ENCODE measurements around the gene INPP4A.

Gene INPP4A

DNA sequence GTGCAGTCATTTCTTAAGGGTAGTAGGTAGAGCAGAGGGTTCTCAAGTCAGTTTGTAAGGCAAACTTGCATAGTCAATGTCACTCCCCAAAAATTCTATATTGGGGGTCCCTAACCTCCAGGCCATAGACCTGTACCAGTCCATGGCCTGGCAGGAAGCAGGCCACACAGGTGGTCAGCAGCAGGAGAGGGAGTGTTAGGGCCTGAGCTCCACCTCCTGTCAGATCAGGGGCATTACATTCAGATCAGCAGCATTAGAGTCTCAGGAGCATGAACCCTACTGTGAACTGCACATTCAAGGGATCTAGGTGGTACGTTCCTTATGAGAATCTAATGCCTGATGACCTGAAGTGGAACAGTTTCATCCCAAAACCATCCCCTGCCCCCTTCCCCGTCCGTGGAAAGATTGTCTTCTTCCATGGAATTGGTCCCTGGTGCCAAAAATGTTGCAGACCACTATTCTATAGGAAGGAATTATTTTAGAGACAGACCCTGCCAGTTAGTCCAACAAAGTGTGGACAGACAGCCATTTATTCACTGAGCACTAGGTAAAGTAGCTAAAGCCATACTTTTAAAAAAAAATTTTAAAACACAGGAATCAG is 157.0 kb downstream of the INPP4A start:
- no peak for DNase-seq

- no peak for DNase-seq
Measured at GRCh38 chr2:98604547-98604946, 159.9 kb downstream of the INPP4A start.

DNA sequence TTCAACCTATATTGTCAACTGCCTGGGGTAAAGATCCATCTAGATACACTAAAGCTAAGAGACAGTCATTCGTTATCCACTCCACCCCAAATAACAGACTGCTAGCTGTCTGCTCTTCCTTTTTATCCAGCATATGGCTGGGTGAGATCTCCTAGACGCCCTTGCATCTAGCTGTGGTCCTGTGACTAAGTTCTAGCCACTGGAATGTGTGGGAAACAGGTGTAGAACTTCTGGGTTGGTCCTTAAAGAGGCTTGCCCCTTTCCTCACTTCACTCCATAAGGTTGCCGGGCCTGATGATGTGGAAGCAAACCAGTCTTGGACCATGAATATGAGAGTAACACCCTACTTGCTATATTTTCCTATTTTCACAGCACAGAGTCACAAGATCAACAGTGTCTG is 160.4 kb downstream of the INPP4A start:
- no peak for DNase-seq

DNA sequence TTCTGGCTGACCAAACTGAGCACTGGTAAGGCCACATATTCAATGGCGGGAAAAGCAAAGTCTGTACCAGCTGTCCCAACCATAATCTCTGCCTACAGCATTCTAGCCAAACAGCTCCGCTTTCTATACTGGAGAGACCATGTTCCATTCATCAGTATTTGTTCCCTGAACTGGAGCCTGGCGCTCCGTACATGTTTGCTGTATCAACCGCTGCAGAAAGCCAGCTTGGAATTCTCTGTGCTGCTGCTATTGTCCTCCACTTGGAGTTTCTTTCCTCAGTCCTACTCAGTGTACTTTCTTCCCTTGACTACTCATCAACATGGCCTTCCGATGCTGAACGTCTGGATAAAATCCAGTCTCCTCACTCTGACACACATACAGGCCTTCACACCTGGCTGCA is 161.8 kb downstream of the INPP4A start:
- DNase-seq = no peak

DNA sequence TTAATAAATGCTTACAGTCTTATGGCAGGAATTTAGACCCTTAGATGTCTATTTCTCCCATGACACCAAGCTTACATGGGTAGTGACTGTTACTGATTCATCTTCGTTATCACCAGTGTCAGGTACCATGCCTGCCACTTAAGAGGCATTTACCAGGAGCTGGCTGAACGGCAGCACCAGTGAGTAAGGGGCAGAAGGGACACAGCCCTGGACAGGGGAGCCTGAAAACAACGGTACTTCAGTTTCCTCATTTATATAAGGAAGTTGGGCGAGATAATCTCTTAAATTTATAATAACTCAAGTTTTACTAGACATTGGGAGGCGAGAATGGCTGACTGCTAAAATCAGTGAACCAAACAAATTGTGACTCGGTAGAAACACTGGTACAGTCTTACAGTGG is 162.4 kb downstream of the INPP4A start:
- DNase-seq = no peak

DNA sequence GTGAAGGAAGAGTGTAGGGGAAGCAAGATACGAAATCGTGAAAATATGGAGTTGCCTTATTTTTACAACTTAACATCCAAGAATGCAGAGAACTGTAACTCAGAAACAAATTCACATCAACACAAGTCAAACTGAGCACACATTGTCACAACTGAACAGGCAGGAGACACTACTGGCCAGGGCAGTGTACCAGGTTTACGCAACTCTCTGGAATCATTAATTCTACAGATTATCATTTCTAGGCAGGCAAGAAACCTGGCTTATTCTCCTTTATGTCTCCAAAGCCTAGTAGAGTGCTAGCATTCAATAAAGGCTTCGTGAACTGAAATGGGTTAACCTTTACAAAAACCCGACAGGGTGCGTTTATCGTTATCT is 163.1 kb downstream of the INPP4A start:
- no peak for DNase-seq

GRCh38 chr2:98608116-98608961 is 163.7 kb downstream of the INPP4A start, which contains the start of the genes COA5 and UNC50:
Gene COA5 (minus strand): TSS chr2:98608512. CDS start chr2:98608405, 107 bp downstream.
Gene UNC50 (plus strand): TSS chr2:98608589. CDS start chr2:98609760, 1,171 bp downstream.
- peak; percentile 86 for DNase-seq

- DNase-seq = no peak
Measured at GRCh38 chr2:98608962-98609604, 164.4 kb downstream of the INPP4A start.

DNA sequence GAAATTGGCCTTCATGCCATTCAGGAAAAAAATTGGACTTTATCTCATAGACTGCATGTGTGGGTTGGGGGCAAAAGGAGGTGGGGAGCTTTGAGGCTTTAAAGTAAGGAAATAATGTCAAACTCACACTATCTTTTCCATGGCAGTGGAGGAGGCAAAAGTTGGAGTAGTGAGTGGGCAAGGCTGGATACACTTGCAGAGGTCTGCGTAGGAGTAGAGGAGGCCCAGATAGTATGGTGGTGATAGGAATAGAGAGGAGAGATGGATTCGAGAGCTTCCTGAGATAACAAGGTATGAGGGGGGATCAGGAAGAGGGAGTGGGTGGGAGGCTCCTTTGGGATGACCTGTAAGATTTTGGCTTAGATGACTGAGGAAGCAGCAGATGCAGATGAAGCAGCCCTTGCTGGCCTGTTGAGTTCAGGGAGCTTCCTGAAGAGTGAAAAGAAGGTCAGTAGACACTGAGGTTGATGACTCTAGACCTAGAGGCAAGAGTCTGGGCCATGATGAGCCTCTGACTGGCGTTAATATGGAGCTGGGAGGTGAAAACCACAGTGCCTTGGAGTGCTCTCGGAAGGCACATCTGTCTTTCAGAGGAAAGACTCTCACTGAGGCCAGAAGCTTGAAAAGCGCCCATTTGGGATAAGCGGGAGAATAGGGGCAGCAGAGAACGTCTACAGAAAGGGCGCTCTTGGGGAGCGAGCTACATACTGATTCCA is 169.5 kb downstream of the INPP4A start:
- DNase-seq = no peak

DNA sequence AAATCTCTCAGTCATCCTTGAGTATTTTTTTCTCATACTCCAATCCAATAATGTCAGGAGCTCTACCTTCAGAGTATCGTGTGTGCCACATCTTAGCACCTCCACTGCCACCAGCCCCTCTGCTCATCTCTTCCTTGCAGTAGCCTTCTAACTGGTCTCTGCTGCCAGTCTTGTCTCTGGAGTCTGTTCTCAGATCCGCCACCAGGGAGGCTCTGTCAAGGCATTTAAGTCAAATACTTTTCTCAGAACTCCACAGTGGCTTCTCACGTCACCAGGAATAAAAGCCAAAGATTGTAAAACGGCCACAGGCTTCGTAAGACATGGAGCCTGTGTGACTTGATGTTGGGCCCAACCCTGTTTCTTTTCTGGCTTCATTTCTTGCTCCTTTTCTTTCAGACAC is 170.8 kb downstream of the INPP4A start:
- DNase-seq = no peak

GRCh38 chr2:98617149-98617548 is 172.5 kb downstream of the INPP4A start:
- DNase-seq = no peak

DNA sequence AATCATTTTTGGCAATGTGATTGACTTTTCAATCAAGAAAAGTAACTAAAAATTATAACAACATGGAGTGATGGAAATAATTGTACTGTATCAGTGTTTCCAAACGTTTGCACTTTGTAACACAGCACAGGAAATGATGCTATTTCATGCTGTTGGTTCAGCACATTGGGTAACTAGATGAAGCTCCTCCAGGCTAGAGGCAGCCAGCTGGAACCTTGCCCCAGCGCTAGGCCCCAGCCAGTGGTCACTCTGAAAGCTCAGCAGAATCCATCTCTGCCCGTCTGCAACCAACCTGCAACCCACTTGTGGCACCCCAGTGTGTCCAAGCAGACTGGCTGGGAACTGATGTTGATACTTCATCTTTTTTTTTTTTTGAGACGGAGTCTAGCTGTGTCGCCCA is 179.0 kb downstream of the INPP4A start:
- no peak for DNase-seq

GRCh38 chr2:98632351-98632750 is 187.7 kb downstream of the INPP4A start:
- DNase-seq = no peak

- peak; percentile 31 for DNase-seq
Measured at GRCh38 chr2:98634406-98635092, 189.9 kb downstream of the INPP4A start.

DNA sequence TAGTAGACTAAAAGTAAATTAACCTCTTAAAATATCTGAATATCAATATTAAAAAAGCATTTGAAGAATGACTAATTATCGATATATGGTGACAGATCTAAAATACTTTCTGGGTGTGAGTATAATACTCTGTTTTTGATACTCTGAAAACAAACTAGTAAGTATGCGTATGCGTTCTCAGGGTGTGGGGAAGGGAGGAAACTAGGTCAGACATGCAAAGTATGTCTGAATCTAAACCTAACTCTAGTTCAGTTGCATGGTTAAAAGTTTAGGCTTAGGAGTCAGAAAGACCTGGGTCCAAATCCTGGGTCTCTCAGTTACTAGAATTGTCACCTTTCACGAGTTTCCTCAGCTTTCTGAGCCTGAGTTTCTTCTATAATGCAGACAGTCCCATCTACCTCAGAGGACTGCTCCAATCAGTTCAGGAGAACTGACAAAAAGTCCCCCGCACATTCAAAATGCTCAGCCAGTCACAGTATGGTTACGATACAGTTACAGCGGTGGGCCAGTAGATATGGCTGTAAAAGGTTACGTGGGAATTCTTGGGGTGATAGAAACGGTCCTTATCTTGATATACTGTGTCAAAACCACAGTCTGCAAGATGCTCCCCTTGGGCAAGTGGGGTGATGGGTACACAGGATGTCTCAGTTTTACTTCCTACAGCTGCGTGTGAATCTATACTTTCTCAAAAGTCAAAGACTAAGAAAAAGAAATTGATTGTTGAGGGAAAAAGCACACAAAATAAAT is 192.9 kb downstream of the INPP4A start:
- peak; percentile 44 for DNase-seq

- DNase-seq = no peak
Measured at GRCh38 chr2:98643496-98644100, 198.9 kb downstream of the INPP4A start.

Measured in activated gamma-delta T cell treated with Interleukin-2 at 50 U/mL for 16 hours (primary cell).